ENCODE results near the gene RERE.

GRCh38 chr1:8789314-8790214 is 27.9 kb downstream of the RERE start:
- no peak for TF ChIP-seq POLR2A (IDR thresholded peaks at IDR 0.05)
- no peak for TF ChIP-seq CTCF (IDR thresholded peaks at IDR 0.05)

Data from uterus (tissue), 2 donors.